ENCODE measurements around the gene HS6ST2. TPM values are rescaled to one million over a fixed set of nuclear protein-coding genes. Genes with fewer than 3 reads are reported as not detected.

HS6ST2 gene
- total and polyA plus RNA-seq, 2 donors from 2014 or later, result 2.0 to 11.9 TPM

- no peak for FAIRE-seq
- Histone ChIP-seq H3K4me3 (ENCODE audit: low read length in 3 of 3) (no peak overlapping the region), H3K4me1 (ENCODE audit: control insufficient read depth in 2 of 3, insufficient read depth in 2 of 3, low read depth in 1 of 3, low read length in 3 of 3) (no peaks in the 10 kb centered on the region), H3K27ac (ENCODE audit: low read depth in 2 of 2, low read length in 2 of 2) (no peak overlapping the region), H3K27me3 (ENCODE audit: control insufficient read depth, insufficient read depth, low read length) (peaks cover 5% of the 10 kb centered on the region), H3K36me3 (ENCODE audit: control insufficient read depth in 2 of 3, insufficient read depth in 3 of 3, low read length in 3 of 3) (no peaks in the 10 kb centered on the region), H3K9me3 (ENCODE audit: control insufficient read depth in 2 of 3, insufficient read depth in 1 of 3, low read length in 3 of 3) (no peaks in the 10 kb centered on the region), H3K9ac (ENCODE audit: low read length in 3 of 3) (no peak overlapping the region)
- no peak for TF ChIP-seq CTCF (IDR thresholded peaks at IDR 0.05; ENCODE audit: borderline replicate concordance, extremely low read depth, insufficient read depth)
- intact Hi-C loops (cut with DNase I), result no loop called here
- no peak for DNase-seq
These were observed 8.6 kb upstream of the HS6ST2 start for GRCh38 chrX:132967049-132967448.

DNA sequence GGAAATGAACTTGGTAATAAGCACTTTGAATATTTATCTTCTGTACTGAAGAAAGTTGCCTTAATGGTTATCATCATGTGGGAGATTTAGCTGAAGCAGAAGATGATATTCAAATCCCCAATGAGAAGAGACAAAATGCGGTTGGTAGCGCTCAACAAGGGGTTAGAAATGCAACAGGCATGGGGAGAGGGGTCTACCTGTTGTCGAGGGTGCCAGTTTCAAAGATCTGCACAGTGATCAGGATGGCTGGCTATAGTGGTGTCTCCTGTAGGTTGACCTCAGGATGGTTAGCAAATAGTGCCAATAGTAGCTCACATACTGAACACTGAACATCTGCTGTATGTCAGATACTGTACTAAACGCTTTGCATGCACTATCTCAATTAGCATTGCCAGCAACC lies 7.0 kb upstream of the HS6ST2 start:
- no peak for TF ChIP-seq CTCF (IDR thresholded peaks at IDR 0.05; ENCODE audit: borderline replicate concordance, extremely low read depth, insufficient read depth)
- no peaks in the 10 kb centered on the region for H3K27me3 ChIP-seq (ENCODE audit: control insufficient read depth, insufficient read depth, low read length)
- H3K4me3 ChIP-seq (ENCODE audit: low read length in 3 of 3), result no peak overlapping the region
- no peak overlapping the region for H3K27ac ChIP-seq (ENCODE audit: low read depth in 2 of 2, low read length in 2 of 2)
- H3K9ac ChIP-seq (ENCODE audit: low read length in 3 of 3), result no peak overlapping the region
- no peaks in the 10 kb centered on the region for H3K36me3 ChIP-seq (ENCODE audit: control insufficient read depth in 2 of 3, insufficient read depth in 3 of 3, low read length in 3 of 3)
- DNase-seq (no peak), FAIRE-seq (no peak)
- no peaks in the 10 kb centered on the region for H3K9me3 ChIP-seq (ENCODE audit: control insufficient read depth in 2 of 3, insufficient read depth in 1 of 3, low read length in 3 of 3)
- intact Hi-C loops (cut with DNase I), result no loop called here
- no peaks in the 10 kb centered on the region for H3K4me1 ChIP-seq (ENCODE audit: control insufficient read depth in 2 of 3, insufficient read depth in 2 of 3, low read depth in 1 of 3, low read length in 3 of 3)

DNA sequence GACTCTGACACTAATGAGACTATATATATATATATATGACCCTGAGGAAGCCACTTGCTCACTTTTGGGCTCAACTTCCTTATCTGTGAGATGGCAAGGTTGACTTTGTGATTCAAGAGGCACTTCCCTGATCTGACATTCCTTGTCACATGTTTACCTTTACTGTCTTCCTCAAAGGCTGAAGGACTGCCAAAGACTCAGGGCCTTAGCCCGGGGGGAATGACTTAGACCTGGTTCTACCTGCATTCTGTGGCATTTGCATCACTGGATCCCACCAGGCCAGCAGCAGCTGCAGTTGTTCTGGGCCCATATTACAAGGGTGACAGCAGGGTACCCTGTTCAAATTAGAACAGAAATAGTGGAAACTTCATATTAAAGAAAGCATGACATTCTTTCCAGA lies 3.1 kb upstream of the HS6ST2 start:
- FAIRE-seq (no peak), DNase-seq (no peak)
- Histone ChIP-seq H3K36me3 (ENCODE audit: control insufficient read depth in 2 of 3, insufficient read depth in 3 of 3, low read length in 3 of 3) (no peaks in the 10 kb centered on the region), H3K9me3 (ENCODE audit: control insufficient read depth in 2 of 3, insufficient read depth in 1 of 3, low read length in 3 of 3) (no peaks in the 10 kb centered on the region), H3K4me3 (ENCODE audit: low read length in 3 of 3) (no peak overlapping the region), H3K27ac (ENCODE audit: low read depth in 2 of 2, low read length in 2 of 2) (no peak overlapping the region), H3K4me1 (ENCODE audit: control insufficient read depth in 2 of 3, insufficient read depth in 2 of 3, low read depth in 1 of 3, low read length in 3 of 3) (no peaks in the 10 kb centered on the region), H3K9ac (ENCODE audit: low read length in 3 of 3) (no peak overlapping the region), H3K27me3 (ENCODE audit: control insufficient read depth, insufficient read depth, low read length) (no peaks in the 10 kb centered on the region)
- TF ChIP-seq CTCF (IDR thresholded peaks at IDR 0.05; ENCODE audit: borderline replicate concordance, extremely low read depth, insufficient read depth), result no peak
- intact Hi-C loops (cut with DNase I), result no loop called here
